MM.1S (cell line): ENCODE measurements around the gene COL25A1.

Source experiments
- DNase-seq: peaks from one replicate; pipeline ENCODE4 v3.0.0-alpha.2; 2015
- H2AFZ ChIP-seq: fragments of 300-600 bp; sonication (generic); 2 replicates; pipeline ENCODE4 v1.6.0; 2016; ENCODE audit warnings: antibody characterized with exemption, low read length
- H3F3A ChIP-seq: fragments of 300-600 bp; sonication (generic); 2 replicates; pipeline ENCODE4 v1.6.1; 2016; ENCODE audit warnings: mild to moderate bottlenecking, antibody characterized with exemption, low read length, moderate library complexity, mixed read lengths; ENCODE audit not compliant: insufficient read depth
- H3K27ac ChIP-seq: fragments of 300-600 bp; sonication (generic); 2 replicates; pipeline ENCODE4 v1.5.1; 2016; ENCODE audit warnings: mild to moderate bottlenecking, low read length
- H3K27me3 ChIP-seq: fragments of 300-600 bp; sonication (generic); replicated peaks from 2 replicates; pipeline ENCODE4 v1.6.0; 2016; ENCODE audit warnings: low read length; ENCODE audit not compliant: insufficient read depth
- H3K36me3 ChIP-seq: fragments of 300-600 bp; sonication (generic); replicated peaks from 2 replicates; pipeline ENCODE4 v1.6.1; 2016; ENCODE audit warnings: mild to moderate bottlenecking, low read length, mixed read lengths; ENCODE audit not compliant: insufficient read depth
- H3K4me1 ChIP-seq: fragments of 300-600 bp; sonication (generic); 2 replicates; pipeline ENCODE4 v1.6.1; 2016; ENCODE audit warnings: low read length, mixed read lengths
- H3K4me2 ChIP-seq: fragments of 300-600 bp; sonication (generic); 2 replicates; pipeline ENCODE4 v1.6.0; 2016; ENCODE audit warnings: low read depth, low read length
- H3K4me3 ChIP-seq: fragments of 300-600 bp; sonication (generic); 2 replicates; pipeline ENCODE4 v1.5.1; 2016; ENCODE audit warnings: low read length, mixed read lengths
- H3K79me2 ChIP-seq: fragments of 300-600 bp; sonication (generic); 2 replicates; pipeline ENCODE4 v1.6.1; 2016; ENCODE audit warnings: mixed run types, low read length, mixed read lengths
- H3K9ac ChIP-seq: fragments of 300-600 bp; sonication (generic); 2 replicates; pipeline ENCODE4 v1.6.1; 2016; ENCODE audit warnings: low read length, mixed read lengths
- H3K9me2 ChIP-seq: fragments of 300-600 bp; sonication (generic); replicated peaks from 2 replicates; pipeline ENCODE4 v1.6.1; 2016; ENCODE audit warnings: mild to moderate bottlenecking, low read length, mixed read lengths; ENCODE audit not compliant: insufficient read depth
- H3K9me3 ChIP-seq: fragments of 300-600 bp; sonication (generic); replicated peaks from 2 replicates; pipeline ENCODE4 v1.6.1; 2016; ENCODE audit warnings: mild to moderate bottlenecking, low read length, mixed read lengths; ENCODE audit not compliant: insufficient read depth
- H4K20me1 ChIP-seq: fragments of 300-600 bp; sonication (generic); 2 replicates; pipeline ENCODE4 v1.6.1; 2016; ENCODE audit warnings: mild to moderate bottlenecking, low read length, moderate library complexity, mixed read lengths; ENCODE audit not compliant: insufficient read depth
- EZH2 ChIP-seq: fragments of 300-600 bp; sonication (generic); optimal IDR thresholded peaks from 2 replicates; pipeline ENCODE3; 2017; ENCODE audit warnings: low read depth, mild to moderate bottlenecking, antibody characterized with exemption, low read length, mixed read lengths
- EZH2phosphoT487 ChIP-seq: fragments of 300-600 bp; sonication (generic); IDR thresholded peaks from 2 replicates; pipeline ENCODE4 v1.6.1; 2018; ENCODE audit warnings: antibody characterized with exemption, low read length
- TF ChIP-seq, protein P1 (sequence below): fragments of 300-600 bp; sonication (generic); IDR thresholded peaks from 2 replicates; pipeline ENCODE4 v1.5.1; 2016; ENCODE audit warnings: antibody characterized with exemption, low read length, mixed read lengths

Gene COL25A1

GRCh38 chr4:109156356-109156755 lies 146.1 kb downstream of the COL25A1 start:
- Histone ChIP-seq H3K36me3 (no peaks in the 10 kb centered on the region), H3K4me3 (no peak overlapping the region), H3K9ac (no peak overlapping the region), H3F3A (no peaks in the 10 kb centered on the region), H3K27ac (no peak overlapping the region), H4K20me1 (no peaks in the 10 kb centered on the region), H3K9me3 (no peaks in the 10 kb centered on the region), H3K4me1 (no peaks in the 10 kb centered on the region), H3K9me2 (no peaks in the 10 kb centered on the region), H2AFZ (no peak overlapping the region), H3K79me2 (no peaks in the 10 kb centered on the region), H3K4me2 (no peak overlapping the region), H3K27me3 (no peaks in the 10 kb centered on the region)
- no peak for DNase-seq
- TF ChIP-seq EZH2 (no peak), EZH2phosphoT487 (no peak)
- TF ChIP-seq, protein P1, sequence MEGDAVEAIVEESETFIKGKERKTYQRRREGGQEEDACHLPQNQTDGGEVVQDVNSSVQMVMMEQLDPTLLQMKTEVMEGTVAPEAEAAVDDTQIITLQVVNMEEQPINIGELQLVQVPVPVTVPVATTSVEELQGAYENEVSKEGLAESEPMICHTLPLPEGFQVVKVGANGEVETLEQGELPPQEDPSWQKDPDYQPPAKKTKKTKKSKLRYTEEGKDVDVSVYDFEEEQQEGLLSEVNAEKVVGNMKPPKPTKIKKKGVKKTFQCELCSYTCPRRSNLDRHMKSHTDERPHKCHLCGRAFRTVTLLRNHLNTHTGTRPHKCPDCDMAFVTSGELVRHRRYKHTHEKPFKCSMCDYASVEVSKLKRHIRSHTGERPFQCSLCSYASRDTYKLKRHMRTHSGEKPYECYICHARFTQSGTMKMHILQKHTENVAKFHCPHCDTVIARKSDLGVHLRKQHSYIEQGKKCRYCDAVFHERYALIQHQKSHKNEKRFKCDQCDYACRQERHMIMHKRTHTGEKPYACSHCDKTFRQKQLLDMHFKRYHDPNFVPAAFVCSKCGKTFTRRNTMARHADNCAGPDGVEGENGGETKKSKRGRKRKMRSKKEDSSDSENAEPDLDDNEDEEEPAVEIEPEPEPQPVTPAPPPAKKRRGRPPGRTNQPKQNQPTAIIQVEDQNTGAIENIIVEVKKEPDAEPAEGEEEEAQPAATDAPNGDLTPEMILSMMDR: no peak

DNA sequence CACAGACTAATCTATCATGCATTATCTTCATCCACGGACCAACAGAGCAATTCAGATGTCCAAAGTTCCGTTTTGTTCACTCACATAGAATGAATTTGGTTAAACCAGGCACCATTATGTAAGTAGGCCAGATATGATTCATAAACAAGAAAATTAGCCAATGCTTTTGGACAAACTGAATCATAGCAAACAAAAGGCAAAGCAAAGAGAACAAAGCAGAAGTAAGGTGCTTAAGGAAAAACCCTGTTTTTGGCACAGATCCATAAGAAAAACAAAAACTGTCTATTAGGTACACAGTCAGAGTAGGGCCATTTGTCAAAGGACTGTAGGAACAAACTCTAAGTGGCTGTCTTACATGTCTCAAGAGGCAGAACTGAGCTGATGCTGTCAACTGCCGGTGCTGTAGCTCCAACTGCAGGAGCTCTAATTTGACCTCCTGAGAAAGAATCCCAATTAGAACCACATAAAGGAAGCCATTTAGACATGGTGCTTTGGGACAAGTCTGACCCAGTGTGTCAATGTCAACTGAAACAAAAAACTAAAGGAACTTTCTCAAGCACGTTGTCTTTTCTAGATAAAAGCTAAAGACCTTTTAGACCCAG lies 146.7 kb downstream of the COL25A1 start:
- Histone ChIP-seq H3K9me2 (no peaks in the 10 kb centered on the region), H3K79me2 (no peaks in the 10 kb centered on the region), H4K20me1 (no peaks in the 10 kb centered on the region), H3K4me2 (no peak overlapping the region), H3K27me3 (no peaks in the 10 kb centered on the region), H3K4me1 (no peaks in the 10 kb centered on the region), H3K9ac (no peak overlapping the region), H3K9me3 (no peaks in the 10 kb centered on the region), H3K4me3 (no peak overlapping the region), H2AFZ (no peak overlapping the region), H3F3A (no peaks in the 10 kb centered on the region), H3K27ac (no peak overlapping the region), H3K36me3 (no peaks in the 10 kb centered on the region)
- no peak for DNase-seq
- TF ChIP-seq, protein P1: no peak
- no peak for TF ChIP-seq EZH2
- no peak for TF ChIP-seq EZH2phosphoT487

DNA sequence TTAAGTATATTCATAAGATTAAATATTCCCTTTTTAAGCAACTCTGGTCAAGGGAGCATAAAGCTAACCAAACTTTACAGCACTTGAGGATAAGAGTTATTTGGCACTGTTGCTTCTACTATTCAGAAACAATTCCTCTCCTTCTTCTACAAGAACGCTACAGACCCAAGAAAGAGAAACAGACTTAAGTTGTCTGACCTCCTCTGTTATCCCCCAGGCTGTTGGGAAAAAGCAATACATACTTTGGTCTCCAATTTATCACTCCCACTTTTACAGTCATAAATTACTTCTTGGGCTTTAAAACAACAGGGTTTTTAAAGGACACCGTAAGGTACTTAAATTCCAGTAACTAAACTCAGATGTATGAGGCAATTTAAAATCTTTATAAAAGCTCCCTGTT lies 147.4 kb downstream of the COL25A1 start:
- TF ChIP-seq, protein P1: no peak
- TF ChIP-seq EZH2phosphoT487 (no peak), EZH2 (no peak)
- DNase-seq: no peak
- no peak overlapping the region for H3K4me2 ChIP-seq
- no peak overlapping the region for H3K9ac ChIP-seq
- H3K36me3 ChIP-seq: no peaks in the 10 kb centered on the region
- H4K20me1 ChIP-seq: no peaks in the 10 kb centered on the region
- no peaks in the 10 kb centered on the region for H3K9me3 ChIP-seq
- H3K4me1 ChIP-seq: no peaks in the 10 kb centered on the region
- H3K27ac ChIP-seq: no peak overlapping the region
- H3K27me3 ChIP-seq: no peaks in the 10 kb centered on the region
- H3F3A ChIP-seq: no peaks in the 10 kb centered on the region
- H3K9me2 ChIP-seq: no peaks in the 10 kb centered on the region
- no peak overlapping the region for H3K4me3 ChIP-seq
- no peaks in the 10 kb centered on the region for H3K79me2 ChIP-seq
- no peak overlapping the region for H2AFZ ChIP-seq
